Activated CD8-positive, alpha-beta memory T cell treated with anti-CD3 and anti-CD28 coated beads, Interleukin-2, amount 50 U/mL, for 4 hours (primary cell): ENCODE measurements around the gene OR2T11.
"Not testable (repeated sequence)": the region's sequence is repeated elsewhere in the genome, so short reads cannot be mapped to it uniquely, and the experiment has no call there.

Experiments
- DNase-seq: peaks from one replicate; pipeline ENCODE4 v3.0.0-alpha.2; 2020

OR2T11 gene

GRCh38 chr1:248618119-248618518 lies 16.8 kb downstream of the OR2T11 start:
- DNase-seq = no peak

GRCh38 chr1:248613742-248614141 lies 21.1 kb downstream of the OR2T11 start:
- DNase-seq = no peak

GRCh38 chr1:248611883-248612414 lies 22.9 kb downstream of the OR2T11 start:
- no peak for DNase-seq

- DNase-seq = no peak
Observed at GRCh38 chr1:248610301-248610700, 24.6 kb downstream of the OR2T11 start.

- DNase-seq = no peak
Observed at GRCh38 chr1:248599396-248599795, 35.5 kb downstream of the OR2T11 start.

GRCh38 chr1:248597589-248597988 lies 37.3 kb downstream of the OR2T11 start, which contains the start of gene OR2T10:
Gene OR2T10, minus strand, starts transcription at chr1:248597700. Its CDS starts 3,932 bp downstream, at chr1:248593768.
- DNase-seq = no peak

- DNase-seq = no peak
Observed at GRCh38 chr1:248596615-248597014, 38.3 kb downstream of the OR2T11 start.

GRCh38 chr1:248593226-248593625 lies 41.7 kb downstream of the OR2T11 start:
- DNase-seq = no peak

- DNase-seq = no peak
Observed at GRCh38 chr1:248592655-248593054, 42.2 kb downstream of the OR2T11 start.

GRCh38 chr1:248590055-248590454 lies 44.8 kb downstream of the OR2T11 start:
- no peak for DNase-seq

GRCh38 chr1:248589334-248589733 lies 45.6 kb downstream of the OR2T11 start:
- no peak for DNase-seq

GRCh38 chr1:248585266-248585665 lies 49.6 kb downstream of the OR2T11 start:
- no peak for DNase-seq

- DNase-seq = no peak
Observed at GRCh38 chr1:248576260-248576980, 58.5 kb downstream of the OR2T11 start.

- DNase-seq = not testable (repeated sequence)
Observed at GRCh38 chr1:248574657-248575056, 60.2 kb downstream of the OR2T11 start, which contains the start of gene OR2T34. Gene OR2T34, minus strand, starts transcription at chr1:248574757. Its CDS starts 0 bp downstream, at chr1:248574757.

- not testable (repeated sequence) for DNase-seq
Observed at GRCh38 chr1:248573856-248574255, 61.0 kb downstream of the OR2T11 start.
